ENCODE data around the gene PADI2.
A peak's percentile ranks its signal among the peaks of the same experiment; 100 is the strongest.
"Not testable (repeated sequence)": the region's sequence is repeated elsewhere in the genome, so short reads cannot be mapped to it uniquely, and the experiment has no call there.

The PADI2 gene

DNA sequence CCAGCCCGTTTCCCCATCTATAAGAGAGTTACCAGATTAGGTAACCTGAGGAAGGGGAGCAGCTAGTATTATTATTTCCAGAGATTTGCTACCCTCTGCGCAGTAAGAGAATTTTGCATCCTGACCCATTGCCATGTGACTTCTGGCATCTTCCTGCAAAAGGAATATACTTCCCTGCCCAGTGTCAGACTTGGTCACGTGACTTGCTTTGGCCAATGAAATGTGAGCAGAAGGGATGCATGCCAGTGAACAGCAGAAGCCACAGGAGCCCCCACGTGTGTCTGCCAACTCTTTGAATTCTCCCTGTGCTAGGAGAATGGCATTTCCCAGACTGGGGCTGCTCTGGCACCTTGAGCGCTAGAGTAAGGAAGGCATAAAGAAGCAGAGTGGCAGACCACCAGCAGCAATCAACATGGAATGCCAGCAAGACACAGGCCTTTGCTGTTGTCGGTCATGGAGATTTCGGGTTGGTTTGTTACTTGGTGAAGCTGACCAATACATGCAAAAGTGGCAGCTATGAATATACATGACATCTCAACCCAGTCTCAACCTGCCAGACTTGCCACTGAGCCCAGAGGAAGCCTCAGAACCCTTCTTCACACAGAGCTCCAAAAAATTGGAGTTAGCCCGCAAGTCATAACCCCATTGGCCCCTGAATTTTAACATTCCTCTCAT is 39.0 kb downstream of the PADI2 start:
- DNase-seq, result no peak

DNA sequence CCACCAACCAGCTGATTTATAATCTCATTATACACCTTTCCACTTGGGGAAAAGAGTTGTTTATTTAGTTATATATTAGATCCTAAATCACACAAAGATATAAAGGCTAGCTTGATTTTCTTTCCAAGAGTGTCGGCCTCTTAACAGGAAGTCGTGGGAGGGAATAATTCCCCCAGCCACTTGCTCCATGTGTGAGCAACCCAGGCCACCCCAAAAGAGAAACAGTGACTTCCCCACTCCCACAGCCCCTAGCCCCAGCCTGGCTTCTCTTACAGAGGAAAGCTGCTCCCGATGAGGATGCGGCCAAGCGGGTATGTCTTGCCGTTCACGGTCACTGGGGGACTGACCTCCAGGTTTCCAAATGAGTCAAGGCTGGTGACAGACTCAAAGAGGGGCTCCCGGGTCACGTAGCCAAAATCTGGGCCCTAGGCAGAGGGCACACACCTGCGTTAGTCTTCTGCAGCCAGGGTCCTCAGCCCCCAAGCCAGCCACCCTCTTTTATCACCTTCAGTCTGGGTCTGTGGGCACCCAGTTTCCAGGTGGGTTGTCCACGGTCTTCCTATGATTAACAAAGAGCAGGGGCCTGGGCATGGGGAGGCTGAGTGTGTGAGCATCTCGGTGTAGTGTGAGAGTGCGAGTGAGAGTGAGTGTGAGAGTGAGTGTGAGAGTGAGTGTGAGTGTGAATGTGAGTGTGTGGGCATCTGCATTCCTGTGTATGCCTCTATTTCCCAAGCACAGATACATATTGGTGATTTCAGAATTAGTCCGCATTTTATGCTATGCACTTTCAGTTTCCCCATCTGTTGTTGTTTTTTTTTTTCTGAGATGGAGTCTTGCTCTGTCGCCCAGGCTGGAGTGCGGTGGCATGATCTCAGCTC is 40.0 kb downstream of the PADI2 start:
- no peak for DNase-seq

- no peak for DNase-seq
Measured at GRCh38 chr1:17075470-17076255, 43.6 kb downstream of the PADI2 start.

DNA sequence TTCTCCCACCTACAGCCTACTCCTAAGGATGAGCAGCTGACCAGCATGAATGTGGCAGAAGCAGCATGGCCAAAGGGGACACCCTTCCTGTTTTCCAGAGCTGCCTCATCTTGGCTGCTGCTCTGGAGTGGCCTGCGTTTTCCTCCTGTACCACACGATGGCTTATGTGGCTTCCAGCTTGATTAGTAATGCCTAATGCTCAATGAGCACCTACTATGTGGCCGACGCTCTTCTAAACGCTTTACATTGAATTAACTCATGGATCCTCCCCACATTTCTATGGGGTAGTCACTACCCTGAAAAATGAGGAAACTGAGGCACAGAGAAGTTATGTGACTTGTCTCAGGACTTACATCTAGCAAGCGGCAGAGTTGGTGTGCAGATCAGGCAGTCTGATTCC is 47.5 kb downstream of the PADI2 start:
- no peak for DNase-seq

GRCh38 chr1:17070163-17070525 is 49.1 kb downstream of the PADI2 start:
- DNase-seq, result no peak

DNA sequence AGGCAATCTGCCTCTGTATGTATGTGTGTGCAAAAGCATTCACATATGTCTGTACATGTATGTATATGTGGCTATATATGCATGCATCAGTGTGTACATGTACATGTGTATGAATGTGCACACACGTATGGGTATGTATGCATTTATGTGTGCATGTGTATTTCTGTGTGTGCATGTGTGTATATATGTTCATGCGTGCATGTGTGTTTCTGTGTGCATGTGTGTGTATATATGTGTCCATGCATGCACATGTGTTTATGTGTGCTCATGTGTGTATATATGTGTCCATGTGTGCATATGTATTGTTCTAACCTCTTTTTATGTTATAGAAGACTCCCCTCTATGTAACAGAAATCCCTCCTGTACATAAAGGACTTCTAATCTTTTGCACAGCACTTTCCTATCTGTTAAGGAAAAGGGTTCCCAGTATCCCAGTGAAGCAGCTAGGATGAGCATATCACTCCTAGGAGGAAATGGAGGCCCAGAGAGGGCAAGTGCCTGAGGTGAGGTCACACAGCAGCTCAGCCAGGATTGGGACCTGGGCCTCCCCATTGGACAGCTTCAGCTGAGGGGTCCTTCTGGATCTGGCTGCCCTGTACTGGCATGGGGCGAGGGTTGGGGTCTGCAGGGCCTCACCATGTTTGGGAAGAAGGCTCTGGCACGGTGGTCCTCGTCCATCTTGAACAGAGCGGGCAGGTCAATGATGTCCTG is 49.6 kb downstream of the PADI2 start:
- DNase-seq, result no peak

DNA sequence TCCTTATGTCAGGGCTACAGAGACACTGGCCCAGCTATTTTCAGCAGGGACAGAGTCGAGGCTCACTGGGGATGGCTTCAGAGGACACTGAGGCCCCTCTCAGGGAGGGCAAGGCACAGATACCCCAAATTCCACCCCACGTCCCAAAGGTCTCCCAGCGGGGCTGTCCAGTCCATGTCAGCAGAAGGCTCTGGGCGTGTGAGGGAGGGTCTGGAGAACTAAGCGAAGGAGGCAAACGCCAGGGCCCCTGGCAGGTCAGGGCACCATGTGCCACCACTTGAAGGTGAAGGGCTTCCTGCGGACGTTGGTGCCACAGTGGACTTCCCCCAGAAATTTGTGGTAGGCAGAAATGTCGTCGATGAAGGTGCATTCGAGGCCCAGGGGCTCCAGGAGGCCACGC is 50.5 kb downstream of the PADI2 start:
- DNase-seq, result no peak

GRCh38 chr1:17067465-17068240 is 51.6 kb downstream of the PADI2 start:
- no peak for DNase-seq

DNA sequence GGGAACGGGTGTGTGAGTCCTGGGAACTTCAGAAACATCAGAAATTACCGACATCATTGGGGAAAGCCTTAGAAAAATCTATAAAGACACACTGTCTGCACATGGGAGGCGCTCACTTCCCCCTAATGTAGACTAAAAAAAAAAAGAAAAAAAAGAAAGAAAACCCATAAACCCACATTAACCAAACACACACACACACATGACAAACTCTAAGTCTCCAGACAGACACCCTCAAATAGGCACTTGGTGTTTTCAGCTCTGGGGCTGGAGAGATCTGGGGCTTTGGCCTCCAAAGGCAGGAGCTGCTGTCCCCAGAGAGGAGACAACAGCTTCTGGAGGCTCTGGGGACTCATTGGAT is 52.2 kb downstream of the PADI2 start:
- no peak for DNase-seq

- no peak for DNase-seq
Measured at GRCh38 chr1:17066361-17067068, 52.7 kb downstream of the PADI2 start.

- no peak for DNase-seq
Measured at GRCh38 chr1:17065666-17066065, 53.6 kb downstream of the PADI2 start.

- not testable (repeated sequence) for DNase-seq
Measured at GRCh38 chr1:17062751-17063150, 56.5 kb downstream of the PADI2 start.

GRCh38 chr1:17061892-17062291 is 57.4 kb downstream of the PADI2 start:
- DNase-seq, result no peak

GRCh38 chr1:17061486-17061885 is 57.8 kb downstream of the PADI2 start:
- no peak for DNase-seq

GRCh38 chr1:17060306-17060749 is 58.9 kb downstream of the PADI2 start:
- DNase-seq, result no peak

DNA sequence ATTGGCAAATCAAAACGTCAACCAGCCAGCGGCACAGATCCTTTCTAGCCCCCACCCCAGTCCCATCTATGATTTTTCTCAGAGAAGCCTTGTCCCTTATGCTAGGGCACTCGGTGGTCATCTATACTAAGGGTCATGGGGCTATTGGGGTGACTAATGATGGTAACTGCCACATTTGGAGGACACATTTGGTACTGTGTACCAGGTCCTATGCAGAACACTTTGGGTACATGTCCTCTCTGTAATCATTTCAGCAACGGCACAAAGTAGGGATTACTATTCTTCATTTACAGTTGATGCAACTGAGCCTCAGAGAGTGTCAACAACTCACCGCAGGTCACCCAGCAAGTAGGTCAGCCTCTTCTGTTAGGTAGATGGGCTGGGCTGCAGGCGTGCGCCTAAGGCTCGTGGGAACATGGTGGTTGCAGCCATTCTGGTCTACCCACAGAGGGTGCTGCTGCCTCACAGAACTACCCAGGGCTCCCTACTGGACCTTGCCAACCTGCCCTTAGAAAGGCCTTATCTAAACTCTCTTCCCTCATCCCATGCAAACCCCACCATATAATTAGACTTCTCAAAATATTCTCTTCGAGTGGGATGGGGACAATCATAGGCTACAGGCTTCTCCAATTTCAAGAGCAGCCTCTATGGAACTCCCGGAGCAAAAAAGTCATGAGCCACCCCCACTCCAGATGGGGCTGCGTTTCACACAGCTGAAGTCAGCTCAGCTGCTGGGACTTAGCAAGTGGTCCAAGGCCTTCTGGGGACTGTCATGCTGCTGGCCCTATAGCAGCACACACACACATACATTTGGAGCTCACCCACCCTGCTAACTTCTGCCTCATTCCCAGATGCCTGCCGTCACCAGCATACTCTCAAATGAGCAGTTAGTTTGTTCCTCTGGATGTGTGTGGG is 59.6 kb downstream of the PADI2 start:
- peak; percentile 73 for DNase-seq

- DNase-seq, result no peak
Measured at GRCh38 chr1:17056551-17056950, 62.7 kb downstream of the PADI2 start.

GRCh38 chr1:17055801-17056200 is 63.5 kb downstream of the PADI2 start:
- no peak for DNase-seq

DNA sequence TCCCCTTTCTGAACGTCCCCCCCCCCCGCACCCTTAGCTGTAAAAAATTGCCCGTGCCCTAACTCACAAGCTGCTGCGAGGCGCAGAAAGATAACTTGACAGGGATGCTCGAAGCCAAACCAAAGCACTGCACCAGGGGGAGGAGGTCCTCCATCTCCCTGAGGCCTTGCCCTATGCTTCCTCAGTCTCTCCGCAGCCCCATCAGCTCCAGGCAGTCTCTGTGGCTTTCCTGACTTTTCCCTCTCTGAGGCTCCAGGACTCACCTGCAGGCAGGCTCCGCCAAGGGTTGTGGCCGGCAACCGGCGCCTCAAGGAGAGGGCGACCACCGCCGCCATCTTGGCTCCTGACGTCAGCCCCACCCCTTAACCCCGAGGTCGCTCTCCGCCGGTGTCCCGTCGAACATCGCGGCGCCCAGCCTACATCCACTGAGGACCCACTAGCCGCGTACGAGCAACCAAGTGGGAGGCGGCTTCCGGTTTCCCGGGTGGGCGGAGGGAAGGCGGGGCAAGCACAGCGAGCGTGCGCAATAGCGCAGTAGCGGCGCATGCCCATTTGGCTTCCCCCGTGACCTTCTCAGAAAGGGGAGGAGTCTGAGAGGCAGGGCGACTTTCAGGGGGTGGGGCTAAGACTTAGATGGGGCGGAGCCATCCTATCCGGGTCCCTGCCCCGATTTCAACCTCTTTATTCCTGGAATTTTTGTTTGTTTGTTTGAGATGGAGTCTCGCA is 65.4 kb downstream of the PADI2 start, which contains the start of gene SDHB:
SDHB (minus strand) TSS at position 348 of the 726 bp plus-strand sequence; CDS start at position 335, 13 bp downstream.
- DNase-seq, result peak; percentile 98
